ENCODE data around the gene PRSS33. TPM values are rescaled to one million over a fixed set of nuclear protein-coding genes. Genes with fewer than 3 reads are reported as not detected.

PRSS33 gene
- total and polyA plus RNA-seq, 2 of the 8 experiments (the other 6 are each of a cell fraction or from before 2014, with no cell fraction given): 0.09 TPM; not detected in 1

GRCh38 chr16:2753733-2754020 lies 33.7 kb downstream of the PRSS33 start:
- Histone ChIP-seq H3K79me1 (ENCODE audit: low read depth, low read length) (peaks cover 5% of the 10 kb centered on the region), H4K8ac (ENCODE audit: extremely low read depth, insufficient read depth, low read length) (no peak overlapping the region), H3K23ac (ENCODE audit: insufficient read length) (no peak overlapping the region), H3K14ac (ENCODE audit: insufficient read length) (no peak overlapping the region), H4K5ac (ENCODE audit: insufficient read length, low read depth, low read length) (no peak overlapping the region), H3K4me2 (ENCODE audit: insufficient read depth in 1 of 2, low read depth in 2 of 2, low read length in 2 of 2) (peak overlapping the region; percentile 77 to 82), H3K27ac (ENCODE audit: low read depth, low read length) (peak overlapping the region; percentile 99), H2AK5ac (ENCODE audit: low read depth, low read length) (no peak overlapping the region), H3K18ac (ENCODE audit: extremely low read depth, low read length) (peak overlapping the region; percentile 48; the same call in 1 of the 2 replicates), H3K9ac (replicated peaks in 1 of 4; ENCODE audit: extremely low read depth in 1 of 4, low read depth in 3 of 4, low read length in 3 of 4) (peak overlapping the region; percentile 93 to 99 (median 98)), H3K27me3 (replicated peaks in 1 of 4; ENCODE audit: control insufficient read depth in 3 of 4, extremely low read depth in 1 of 4, insufficient read depth in 3 of 4, low read length in 3 of 4) (no peaks in the 10 kb centered on the region), H3K9me3 (ENCODE audit: insufficient read depth in 2 of 2, low read depth in 1 of 2, low read length in 1 of 2) (no peaks in the 10 kb centered on the region), H3K36me3 (ENCODE audit: control insufficient read depth in 2 of 4, insufficient read depth in 4 of 4, low read length in 3 of 4) (peaks cover 8 to 30% (median 23%) of the 10 kb centered on the region in 4 experiments), H4K20me1 (replicated peaks in 1 of 2; ENCODE audit: control insufficient read depth in 1 of 2, insufficient read depth in 2 of 2, low read length in 2 of 2) (peaks cover 21 to 25% of the 10 kb centered on the region in 2 experiments), H2BK20ac (ENCODE audit: low read length) (no peak overlapping the region), H2BK15ac (ENCODE audit: low read length) (no peak overlapping the region), H3K4me1 (replicated peaks in 1 of 4; ENCODE audit: control insufficient read depth in 3 of 4, insufficient read depth in 4 of 4, low read length in 3 of 4) (peaks cover 2 to 8% (median 5%) of the 10 kb centered on the region in 4 experiments; a peak in 6 of 7 replicates), H2BK12ac (ENCODE audit: low read depth, low read length) (peak overlapping the region; percentile 75), H3K4me3 (ENCODE audit: extremely low read depth in 1 of 4, insufficient read depth in 2 of 4, low read depth in 3 of 4, low read length in 4 of 4) (peak overlapping the region; percentile 75 to 93 (median 88)), H3K79me2 (ENCODE audit: control insufficient read depth in 1 of 2, insufficient read depth in 2 of 2, low read length in 2 of 2) (peaks cover 47 to 66% of the 10 kb centered on the region in 2 experiments), H3K23me2 (ENCODE audit: low read depth, low read length) (peaks cover 8% of the 10 kb centered on the region; the same call in 1 of the 2 replicates), H4K91ac (replicated peaks; ENCODE audit: insufficient read length, low read length) (no peak overlapping the region), H3K4ac (replicated peaks; ENCODE audit: insufficient read length, low read depth, low read length) (no peak overlapping the region), H3K56ac (replicated peaks; ENCODE audit: insufficient read length, low read depth, low read length) (peak overlapping the region; percentile 3), H2BK5ac (ENCODE audit: low read depth, low read length) (peak overlapping the region; percentile 100), H2AFZ (ENCODE audit: low read length) (no peak overlapping the region), H2BK120ac (replicated peaks; ENCODE audit: low read depth, low read length) (no peak overlapping the region)
- TF ChIP-seq CBX5 (IDR thresholded peaks at IDR 0.05; ENCODE audit: low read depth, low read length) (no peak), CBX8 (IDR thresholded peaks at IDR 0.05; ENCODE audit: borderline replicate concordance, low read depth, low read length) (no peak), POLR2AphosphoS5 (IDR thresholded peaks at IDR 0.05; ENCODE audit: low read depth, low read length) (no peak), FOSL1 (IDR thresholded peaks at IDR 0.05; ENCODE audit: insufficient read depth, low read depth, low read length) (no peak), EZH2 (IDR thresholded peaks at IDR 0.05; ENCODE audit: low read depth, low read length, severe bottlenecking) (no peak), SP4 (IDR thresholded peaks at IDR 0.05; ENCODE audit: low read length) (no peak), NANOG (IDR thresholded peaks at IDR 0.05; ENCODE audit: insufficient read depth, low read depth, low read length, poor library complexity, severe bottlenecking) (no peak), GTF2F1 (IDR thresholded peaks at IDR 0.05; ENCODE audit: borderline replicate concordance, low read depth, low read length) (no peak)
- POLR2A ChIA-PET (ENCODE audit: partially characterized antibody): interaction anchor here (0.9 to 8.3 kb wide), 13 partner anchors 8 to 217 kb away, joined by 3 to 180 read pairs (median 7); partner anchors contain the start of genes ELOB, KCTD5 and PRSS27
- DNase-seq (ENCODE audit: low read depth in 1 of 2, low spot score in 2 of 2) (no peak), FAIRE-seq (no peak)
- CTCF ChIA-PET (ENCODE audit: partially characterized antibody): interaction anchor here (0.7 to 1.2 kb wide), 3 partner anchors 18 to 25 kb away, joined by 3 read pairs; no protein-coding TSS in a partner anchor
- 4% methylated on average over 7 of the region's 7 CpGs; no CpG with 5 or more reads in 1 of the 2 experiments for whole genome bisulfite sequencing, 2 experiments (ENCODE audit: extremely low coverage in 1 of 2, insufficient coverage in 1 of 2, insufficient read length in 1 of 2, insufficient replicate concordance in 2 of 2, low coverage in 1 of 2, low lambda C conversion rate in 2 of 2, missing lambda C conversion rate in 1 of 2)
